Measurements from ENCODE around the gene RANBP3. TPM values are rescaled to one million over a fixed set of nuclear protein-coding genes. Genes with fewer than 3 reads are reported as not detected.

RANBP3 gene
- total RNA-seq, 1 experiment from 2014 or later, result 44.1 TPM

- no peaks in the 10 kb centered on the region; the same call in none of the 2 replicates for H3F3A ChIP-seq (ENCODE audit: insufficient read depth, low read depth)
- H3K4me1 ChIP-seq (replicated peaks; ENCODE audit: insufficient read depth), result peaks cover 24% of the 10 kb centered on the region
- no peaks in the 10 kb centered on the region for H3K27me3 ChIP-seq (ENCODE audit: insufficient read depth, low read depth)
- CTCF ChIA-PET, result no interaction called here
- H2AFZ ChIP-seq, result no peak overlapping the region
- no peaks in the 10 kb centered on the region for H3K79me2 ChIP-seq (ENCODE audit: low read depth)
- TF ChIP-seq CTCF (conservative IDR thresholded peaks at IDR 0.05), result no peak
- TF ChIP-seq EZH2 (IDR thresholded peaks at IDR 0.05; ENCODE audit: low read depth), result no peak
- H3K4me3 ChIP-seq, result no peak overlapping the region
- no peak overlapping the region for H3K4me2 ChIP-seq
- no peak for DNase-seq
- intact Hi-C loops (cut with micrococcal nuclease; ENCODE audit: unreplicated experiment), result no loop called here
- no TSS peak for BruUV-seq (replicated peaks)
- no peak overlapping the region for H3K27ac ChIP-seq
- no peaks in the 10 kb centered on the region for H3K36me3 ChIP-seq (ENCODE audit: low read depth)
- POLR2A ChIA-PET (ENCODE audit: unreplicated experiment), result no interaction called here
- no peaks in the 10 kb centered on the region for H3K9me3 ChIP-seq (ENCODE audit: insufficient read depth, low read depth)
- H3K9me2 ChIP-seq (ENCODE audit: insufficient read depth), result no peaks in the 10 kb centered on the region
- no peaks in the 10 kb centered on the region for H4K20me1 ChIP-seq (ENCODE audit: insufficient read depth)
These were observed 60.4 kb downstream of the RANBP3 start for GRCh38 chr19:5917431-5918107.

GRCh38 chr19:5916181-5916708, 61.7 kb downstream of the RANBP3 start:
- Histone ChIP-seq H3K79me2 (ENCODE audit: low read depth) (no peaks in the 10 kb centered on the region), H3K9me2 (ENCODE audit: insufficient read depth) (no peaks in the 10 kb centered on the region), H3F3A (ENCODE audit: insufficient read depth, low read depth) (no peaks in the 10 kb centered on the region; the same call in none of the 2 replicates), H3K27ac (no peak overlapping the region), H3K9me3 (ENCODE audit: insufficient read depth, low read depth) (no peaks in the 10 kb centered on the region), H2AFZ (no peak overlapping the region), H3K27me3 (ENCODE audit: insufficient read depth, low read depth) (no peaks in the 10 kb centered on the region), H3K36me3 (ENCODE audit: low read depth) (no peaks in the 10 kb centered on the region), H4K20me1 (ENCODE audit: insufficient read depth) (no peaks in the 10 kb centered on the region), H3K4me2 (peak overlapping the region; percentile 86), H3K4me1 (replicated peaks; ENCODE audit: insufficient read depth) (peaks cover 24% of the 10 kb centered on the region), H3K4me3 (0 out of 2 replicates have a peak overlapping the region, but pooled peaks have one; percentile 61)
- intact Hi-C loops (cut with micrococcal nuclease; ENCODE audit: unreplicated experiment), result no loop called here
- no peak for TF ChIP-seq CTCF (conservative IDR thresholded peaks at IDR 0.05)
- no peak for TF ChIP-seq EZH2 (IDR thresholded peaks at IDR 0.05; ENCODE audit: low read depth)
- ChIA-PET POLR2A (ENCODE audit: unreplicated experiment) (no interaction called here), CTCF (no interaction called here)
- no TSS peak for BruUV-seq (replicated peaks)
- no peak for DNase-seq

- DNase-seq, result no peak
- peak overlapping the region; percentile 61 for H3K4me3 ChIP-seq
- H3F3A ChIP-seq (ENCODE audit: insufficient read depth, low read depth), result no peaks in the 10 kb centered on the region; the same call in none of the 2 replicates
- H3K9me2 ChIP-seq (ENCODE audit: insufficient read depth), result no peaks in the 10 kb centered on the region
- H3K79me2 ChIP-seq (ENCODE audit: low read depth), result no peaks in the 10 kb centered on the region
- no peaks in the 10 kb centered on the region for H3K36me3 ChIP-seq (ENCODE audit: low read depth)
- H3K9me3 ChIP-seq (ENCODE audit: insufficient read depth, low read depth), result no peaks in the 10 kb centered on the region
- H3K4me1 ChIP-seq (replicated peaks; ENCODE audit: insufficient read depth), result peaks cover 24% of the 10 kb centered on the region
- CTCF ChIA-PET, result no interaction called here
- no TSS peak for BruUV-seq (replicated peaks)
- H3K27ac ChIP-seq, result peak overlapping the region; percentile 52; the same call in 1 of the 2 replicates
- no peaks in the 10 kb centered on the region for H4K20me1 ChIP-seq (ENCODE audit: insufficient read depth)
- no peaks in the 10 kb centered on the region for H3K27me3 ChIP-seq (ENCODE audit: insufficient read depth, low read depth)
- POLR2A ChIA-PET (ENCODE audit: unreplicated experiment), result interaction anchor here (0.6 kb wide), 1 partner anchor 196 kb away, joined by 3 read pairs; the partner anchor contains the start of gene CATSPERD
- peak overlapping the region; percentile 86 for H3K4me2 ChIP-seq
- H2AFZ ChIP-seq, result no peak overlapping the region
- intact Hi-C loops (cut with micrococcal nuclease; ENCODE audit: unreplicated experiment), result no loop called here
- TF ChIP-seq EZH2 (IDR thresholded peaks at IDR 0.05; ENCODE audit: low read depth), result no peak
- no peak for TF ChIP-seq CTCF (conservative IDR thresholded peaks at IDR 0.05)
These were observed 62.2 kb downstream of the RANBP3 start for GRCh38 chr19:5915782-5916165.

Measured in PC-9 (cell line).